Measurements from ENCODE around the gene MAOB.

- TF ChIP-seq, protein P1, sequence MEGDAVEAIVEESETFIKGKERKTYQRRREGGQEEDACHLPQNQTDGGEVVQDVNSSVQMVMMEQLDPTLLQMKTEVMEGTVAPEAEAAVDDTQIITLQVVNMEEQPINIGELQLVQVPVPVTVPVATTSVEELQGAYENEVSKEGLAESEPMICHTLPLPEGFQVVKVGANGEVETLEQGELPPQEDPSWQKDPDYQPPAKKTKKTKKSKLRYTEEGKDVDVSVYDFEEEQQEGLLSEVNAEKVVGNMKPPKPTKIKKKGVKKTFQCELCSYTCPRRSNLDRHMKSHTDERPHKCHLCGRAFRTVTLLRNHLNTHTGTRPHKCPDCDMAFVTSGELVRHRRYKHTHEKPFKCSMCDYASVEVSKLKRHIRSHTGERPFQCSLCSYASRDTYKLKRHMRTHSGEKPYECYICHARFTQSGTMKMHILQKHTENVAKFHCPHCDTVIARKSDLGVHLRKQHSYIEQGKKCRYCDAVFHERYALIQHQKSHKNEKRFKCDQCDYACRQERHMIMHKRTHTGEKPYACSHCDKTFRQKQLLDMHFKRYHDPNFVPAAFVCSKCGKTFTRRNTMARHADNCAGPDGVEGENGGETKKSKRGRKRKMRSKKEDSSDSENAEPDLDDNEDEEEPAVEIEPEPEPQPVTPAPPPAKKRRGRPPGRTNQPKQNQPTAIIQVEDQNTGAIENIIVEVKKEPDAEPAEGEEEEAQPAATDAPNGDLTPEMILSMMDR (tag by site-specific recombination; IDR thresholded peaks at IDR 0.05): no peak
- TF ChIP-seq YY1 (tag by site-specific recombination; IDR thresholded peaks at IDR 0.05) (no peak), ZBTB21 (tag by site-specific recombination; IDR thresholded peaks at IDR 0.05) (no peak), ZNF146 (tag by site-specific recombination; IDR thresholded peaks at IDR 0.05) (no peak), ZNF548 (tag by site-specific recombination; IDR thresholded peaks at IDR 0.05) (no peak), ZSCAN5A (tag by site-specific recombination; IDR thresholded peaks at IDR 0.05) (no peak), ZNF121 (tag by site-specific recombination; IDR thresholded peaks at IDR 0.05) (no peak), ZNF24 (tag by site-specific recombination; IDR thresholded peaks at IDR 0.05) (no peak), ZNF704 (tag by site-specific recombination; IDR thresholded peaks at IDR 0.05) (no peak), ZNF785 (tag by site-specific recombination; IDR thresholded peaks at IDR 0.05) (no peak), REST (tag by site-specific recombination; IDR thresholded peaks at IDR 0.05) (no peak)
Measured at GRCh38 chrX:43805579-43805978, 76.7 kb downstream of the MAOB start.
